SK-N-SH (cell line): ENCODE results near the gene PTPN4. TPM values are rescaled to one million over a fixed set of nuclear protein-coding genes. Genes with fewer than 3 reads are reported as not detected.

Experiments
- CTCF ChIA-PET: fragments of 300-600, 350-600 bp; formaldehyde crosslinking; extraction: SDS; loops from one replicate; lab custom pipeline; 2021; lab: Yijun Ruan, JAX
- POLR2A ChIA-PET: fragments of 350-600 bp; sonication (Branson Sonifier 250); formaldehyde crosslinking; extraction: SDS; loops from one replicate; lab custom pipeline; 2020; ENCODE audit warnings: antibody characterized with exemption, inconsistent platforms; lab: Yijun Ruan, JAX
- DNase-seq: peaks from one replicate; pipeline ENCODE4 v3.0.0; 2012
- H2AFZ ChIP-seq: fragments of 200-600 bp; sonication (generic); 2 replicates; pipeline ENCODE4 v1.8.1; 2016; ENCODE audit warnings: antibody characterized with exemption, mild to moderate bottlenecking, low read depth
- H3F3A ChIP-seq: fragments of 200-600 bp; sonication (generic); replicated peaks from 2 replicates; pipeline ENCODE3; 2016; ENCODE audit warnings: antibody characterized with exemption, mild to moderate bottlenecking; ENCODE audit not compliant: insufficient read depth
- H3K27ac ChIP-seq, 2 experiments: fragments of 200-500 bp in 1 of 2; fragments of 200-600 bp in 1 of 2; sonication (Bioruptor generic) in 1 of 2; sonication (generic), shearing (Covaris generic) in 1 of 2; 2 replicates each; pipeline versions ENCODE4 v1.5.1 to v1.6.1; 2014 to 2016; ENCODE audit warnings: low read depth in 2 of 2, inconsistent platforms in 1 of 2, low read length in 1 of 2, mild to moderate bottlenecking in 1 of 2, mixed read lengths in 1 of 2
- H3K27me3 ChIP-seq: fragments of 200-600 bp; sonication (generic), shearing (Covaris generic); 2 replicates; pipeline ENCODE4 v1.6.1; 2016; ENCODE audit warnings: mixed run types; ENCODE audit not compliant: insufficient read depth
- H3K36me3 ChIP-seq, 2 experiments: fragments of 200-500 bp in 1 of 2; fragments of 200-600 bp in 1 of 2; sonication (Bioruptor generic) in 1 of 2; sonication (generic) in 1 of 2; replicated peaks in 1 of 2; 2 replicates each; pipeline versions ENCODE3 to v1.5.1; 2014 to 2016; ENCODE audit warnings: low read length in 1 of 2, mild to moderate bottlenecking in 1 of 2; ENCODE audit not compliant: insufficient read depth in 2 of 2, control insufficient read depth in 1 of 2
- H3K4me1 ChIP-seq, 2 experiments: fragments of 200-500 bp in 1 of 2; fragments of 200-600 bp in 1 of 2; sonication (Bioruptor generic) in 1 of 2; sonication (generic), shearing (Covaris generic) in 1 of 2; 2 replicates each; pipeline versions ENCODE4 v1.5.1 to v1.6.1; 2014 to 2016; ENCODE audit warnings: low read depth in 1 of 2, low read length in 1 of 2, mixed run types in 1 of 2; ENCODE audit not compliant: insufficient read depth in 2 of 2, control insufficient read depth in 1 of 2
- H3K4me2 ChIP-seq: fragments of 200-600 bp; sonication (generic), shearing (Covaris generic); 2 replicates; pipeline ENCODE4 v1.6.1; 2017; ENCODE audit warnings: mixed run types
- H3K4me3 ChIP-seq, 2 experiments: fragments of 200-500 bp in 1 of 2; fragments of 200-600 bp in 1 of 2; sonication (Bioruptor generic) in 1 of 2; sonication (generic), shearing (Covaris generic) in 1 of 2; 2 replicates each; pipeline versions ENCODE4 v1.5.1 to v1.8.1; 2014 to 2016; ENCODE audit warnings: low read depth in 2 of 2, inconsistent platforms in 1 of 2, low read length in 1 of 2, mild to moderate bottlenecking in 1 of 2, mixed read lengths in 1 of 2, moderate library complexity in 1 of 2
- H3K79me2 ChIP-seq: fragments of 200-600 bp; sonication (generic); 2 replicates; pipeline ENCODE4 v1.8.1; 2017; ENCODE audit warnings: mild to moderate bottlenecking; ENCODE audit not compliant: insufficient read depth
- H3K9ac ChIP-seq: fragments of 200-600 bp; sonication (generic); 2 replicates; pipeline ENCODE4 v1.6.1; 2017; ENCODE audit warnings: mixed run types
- H3K9me2 ChIP-seq: fragments of 200-600 bp; sonication (generic); 2 replicates; pipeline ENCODE4 v1.6.1; 2017; ENCODE audit warnings: mixed run types
- H3K9me3 ChIP-seq: fragments of 200-600 bp; sonication (generic); 2 replicates; pipeline ENCODE4 v1.6.1; 2017; ENCODE audit warnings: mixed run types, mild to moderate bottlenecking, moderate library complexity
- H4K20me1 ChIP-seq: fragments of 200-600 bp; sonication (generic); 2 replicates; pipeline ENCODE4 v1.6.1; 2017; ENCODE audit warnings: mild to moderate bottlenecking, mixed run types; ENCODE audit not compliant: insufficient read depth
- FOXM1 ChIP-seq: IDR thresholded peaks from 2 replicates; pipeline ENCODE4 v1.4.0; 2012; ENCODE audit warnings: low read depth, mild to moderate bottlenecking
- GATA2 ChIP-seq: sonication (generic); formaldehyde crosslinking; IDR thresholded peaks from 2 replicates; pipeline ENCODE4 v1.5.0; 2020; ENCODE audit warnings: mild to moderate bottlenecking, missing genetic modification reagents
- JUND ChIP-seq: IDR thresholded peaks from 2 replicates; pipeline ENCODE4 v1.4.0; 2012
- NFIC ChIP-seq: IDR thresholded peaks from 2 replicates; pipeline ENCODE4 v1.4.0; 2012; ENCODE audit warnings: borderline replicate concordance
- RCOR1 ChIP-seq: fragments of 150-350 bp; IDR thresholded peaks from 2 replicates; pipeline ENCODE4 v1.6.1; 2017; ENCODE audit warnings: antibody characterized with exemption, low read length
- SIN3A ChIP-seq: IDR thresholded peaks from 2 replicates; pipeline ENCODE4 v1.6.1; 2012; ENCODE audit warnings: low read depth, mild to moderate bottlenecking, low read length, moderate library complexity, borderline replicate concordance
- TAF1 ChIP-seq: IDR thresholded peaks from 2 replicates; pipeline ENCODE4 v1.6.1; 2012; ENCODE audit warnings: low read depth, mild to moderate bottlenecking, low read length, moderate library complexity, borderline replicate concordance
- TEAD4 ChIP-seq: IDR thresholded peaks from 2 replicates; pipeline ENCODE4 v1.4.0; 2012; ENCODE audit warnings: mild to moderate bottlenecking, borderline replicate concordance; ENCODE audit not compliant: insufficient read depth
- WGBS: methylation state at CpG from one replicate; pipeline ENCODE4 v1.1.6; 2017; ENCODE audit warnings: low lambda C conversion rate; 5-methylcytosine and 5-hydroxymethylcytosine counted together
- polyA plus RNA-seq, 3 experiments: library from polyadenylated mRNA; depleted of rRNA; stranded (reverse); fragments of >200 nt; gene quantifications; 2 replicates each; pipeline ENCODE4 v1.2.3, GENCODE V29; 2012
- TF ChIP-seq, protein P1 (sequence below): IDR thresholded peaks from 2 replicates; pipeline ENCODE4; 2012
- TF ChIP-seq, protein P2 (sequence below): fragments of 150-350 bp; IDR thresholded peaks from 2 replicates; pipeline ENCODE4 v1.6.1; 2016; ENCODE audit warnings: mild to moderate bottlenecking, low read depth, low read length
- TF ChIP-seq, protein P3 (sequence below): fragments of 150-350 bp; IDR thresholded peaks from 2 replicates; pipeline ENCODE4 v1.6.1; 2017; ENCODE audit warnings: antibody characterized with exemption, low read length, low read depth, borderline replicate concordance
- TF ChIP-seq, protein P4 (sequence below): IDR thresholded peaks from 2 replicates; pipeline ENCODE4 v1.6.1; 2012; ENCODE audit warnings: mild to moderate bottlenecking, low read depth, low read length, moderate library complexity
- TF ChIP-seq, protein P5 (sequence below): IDR thresholded peaks from 2 replicates; pipeline ENCODE4 v1.4.0; 2012; ENCODE audit warnings: low read depth, borderline replicate concordance

PTPN4 gene
- polyA plus RNA-seq, 1 of the 3 experiments (the other 2 are of a cell fraction): 6.2 TPM

DNA sequence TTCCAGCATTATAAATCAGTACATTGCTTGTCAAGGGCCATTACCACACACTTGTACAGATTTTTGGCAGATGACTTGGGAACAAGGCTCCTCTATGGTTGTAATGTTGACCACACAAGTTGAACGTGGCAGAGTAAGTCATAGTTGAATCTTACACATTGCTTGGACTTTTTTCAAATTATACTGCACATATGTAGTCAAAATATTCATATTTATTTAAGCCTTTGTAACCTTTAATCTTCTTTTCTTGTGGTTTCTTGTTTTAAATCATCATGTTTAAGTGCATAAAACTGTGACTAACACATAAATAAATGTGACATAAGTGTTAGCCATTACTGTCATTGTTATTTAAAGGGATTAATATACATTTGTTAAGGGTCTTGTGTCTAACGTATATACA, 201.1 kb downstream of the PTPN4 start:
- Histone ChIP-seq H3K27me3 (no peaks in the 10 kb centered on the region), H4K20me1 (no peaks in the 10 kb centered on the region), H3F3A (peaks cover 8% of the 10 kb centered on the region), H3K9me3 (no peaks in the 10 kb centered on the region; the same call in 1 of the 2 replicates), H2AFZ (no peak overlapping the region), H3K9ac (no peak overlapping the region), H3K4me3 (no peak overlapping the region), H3K27ac (no peak overlapping the region), H3K4me1 (no peaks in the 10 kb centered on the region), H3K4me2 (no peak overlapping the region), H3K36me3 (peaks cover 40 to 68% of the 10 kb centered on the region in 2 experiments), H3K9me2 (no peaks in the 10 kb centered on the region), H3K79me2 (no peaks in the 10 kb centered on the region)
- ChIA-PET CTCF (no interaction called here), POLR2A (no interaction called here)
- DNase-seq: no peak
- TF ChIP-seq, protein P1, sequence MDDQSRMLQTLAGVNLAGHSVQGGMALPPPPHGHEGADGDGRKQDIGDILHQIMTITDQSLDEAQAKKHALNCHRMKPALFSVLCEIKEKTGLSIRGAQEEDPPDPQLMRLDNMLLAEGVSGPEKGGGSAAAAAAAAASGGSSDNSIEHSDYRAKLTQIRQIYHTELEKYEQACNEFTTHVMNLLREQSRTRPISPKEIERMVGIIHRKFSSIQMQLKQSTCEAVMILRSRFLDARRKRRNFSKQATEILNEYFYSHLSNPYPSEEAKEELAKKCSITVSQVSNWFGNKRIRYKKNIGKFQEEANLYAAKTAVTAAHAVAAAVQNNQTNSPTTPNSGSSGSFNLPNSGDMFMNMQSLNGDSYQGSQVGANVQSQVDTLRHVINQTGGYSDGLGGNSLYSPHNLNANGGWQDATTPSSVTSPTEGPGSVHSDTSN: no peak
- TF ChIP-seq FOXM1 (no peak), TEAD4 (no peak), RCOR1 (no peak), NFIC (no peak), JUND (no peak)
- TF ChIP-seq, protein P2, sequence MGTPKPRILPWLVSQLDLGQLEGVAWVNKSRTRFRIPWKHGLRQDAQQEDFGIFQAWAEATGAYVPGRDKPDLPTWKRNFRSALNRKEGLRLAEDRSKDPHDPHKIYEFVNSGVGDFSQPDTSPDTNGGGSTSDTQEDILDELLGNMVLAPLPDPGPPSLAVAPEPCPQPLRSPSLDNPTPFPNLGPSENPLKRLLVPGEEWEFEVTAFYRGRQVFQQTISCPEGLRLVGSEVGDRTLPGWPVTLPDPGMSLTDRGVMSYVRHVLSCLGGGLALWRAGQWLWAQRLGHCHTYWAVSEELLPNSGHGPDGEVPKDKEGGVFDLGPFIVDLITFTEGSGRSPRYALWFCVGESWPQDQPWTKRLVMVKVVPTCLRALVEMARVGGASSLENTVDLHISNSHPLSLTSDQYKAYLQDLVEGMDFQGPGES: no peak
- TF ChIP-seq, protein P3, sequence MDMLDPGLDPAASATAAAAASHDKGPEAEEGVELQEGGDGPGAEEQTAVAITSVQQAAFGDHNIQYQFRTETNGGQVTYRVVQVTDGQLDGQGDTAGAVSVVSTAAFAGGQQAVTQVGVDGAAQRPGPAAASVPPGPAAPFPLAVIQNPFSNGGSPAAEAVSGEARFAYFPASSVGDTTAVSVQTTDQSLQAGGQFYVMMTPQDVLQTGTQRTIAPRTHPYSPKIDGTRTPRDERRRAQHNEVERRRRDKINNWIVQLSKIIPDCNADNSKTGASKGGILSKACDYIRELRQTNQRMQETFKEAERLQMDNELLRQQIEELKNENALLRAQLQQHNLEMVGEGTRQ: no peak
- TF ChIP-seq, protein P4, sequence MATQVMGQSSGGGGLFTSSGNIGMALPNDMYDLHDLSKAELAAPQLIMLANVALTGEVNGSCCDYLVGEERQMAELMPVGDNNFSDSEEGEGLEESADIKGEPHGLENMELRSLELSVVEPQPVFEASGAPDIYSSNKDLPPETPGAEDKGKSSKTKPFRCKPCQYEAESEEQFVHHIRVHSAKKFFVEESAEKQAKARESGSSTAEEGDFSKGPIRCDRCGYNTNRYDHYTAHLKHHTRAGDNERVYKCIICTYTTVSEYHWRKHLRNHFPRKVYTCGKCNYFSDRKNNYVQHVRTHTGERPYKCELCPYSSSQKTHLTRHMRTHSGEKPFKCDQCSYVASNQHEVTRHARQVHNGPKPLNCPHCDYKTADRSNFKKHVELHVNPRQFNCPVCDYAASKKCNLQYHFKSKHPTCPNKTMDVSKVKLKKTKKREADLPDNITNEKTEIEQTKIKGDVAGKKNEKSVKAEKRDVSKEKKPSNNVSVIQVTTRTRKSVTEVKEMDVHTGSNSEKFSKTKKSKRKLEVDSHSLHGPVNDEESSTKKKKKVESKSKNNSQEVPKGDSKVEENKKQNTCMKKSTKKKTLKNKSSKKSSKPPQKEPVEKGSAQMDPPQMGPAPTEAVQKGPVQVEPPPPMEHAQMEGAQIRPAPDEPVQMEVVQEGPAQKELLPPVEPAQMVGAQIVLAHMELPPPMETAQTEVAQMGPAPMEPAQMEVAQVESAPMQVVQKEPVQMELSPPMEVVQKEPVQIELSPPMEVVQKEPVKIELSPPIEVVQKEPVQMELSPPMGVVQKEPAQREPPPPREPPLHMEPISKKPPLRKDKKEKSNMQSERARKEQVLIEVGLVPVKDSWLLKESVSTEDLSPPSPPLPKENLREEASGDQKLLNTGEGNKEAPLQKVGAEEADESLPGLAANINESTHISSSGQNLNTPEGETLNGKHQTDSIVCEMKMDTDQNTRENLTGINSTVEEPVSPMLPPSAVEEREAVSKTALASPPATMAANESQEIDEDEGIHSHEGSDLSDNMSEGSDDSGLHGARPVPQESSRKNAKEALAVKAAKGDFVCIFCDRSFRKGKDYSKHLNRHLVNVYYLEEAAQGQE: no peak
- 81% methylated on average over 2 of the region's 2 CpGs for whole genome bisulfite sequencing

DNA sequence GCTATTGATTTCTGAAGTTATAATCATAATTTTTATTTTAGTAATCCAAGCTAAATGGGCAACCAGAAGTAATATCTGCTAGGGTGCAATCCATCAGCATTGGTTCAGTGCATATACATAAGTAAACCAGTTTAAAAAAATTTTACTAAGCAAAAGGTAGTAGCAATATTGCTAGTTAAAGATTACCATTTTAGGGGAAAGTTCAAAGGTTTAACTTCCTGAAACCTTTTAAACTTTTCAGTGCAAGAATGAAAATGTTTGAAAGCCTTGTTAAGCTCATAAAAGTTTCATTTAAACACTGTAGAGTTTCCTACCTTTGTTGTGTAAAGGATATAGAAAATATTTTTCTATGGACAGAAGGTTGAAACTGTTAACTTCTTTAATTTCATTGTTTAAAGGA, 222.2 kb downstream of the PTPN4 start:
- peaks cover 4 to 13% of the 10 kb centered on the region in 2 experiments for H3K36me3 ChIP-seq
- no peaks in the 10 kb centered on the region for H3K9me2 ChIP-seq
- no peak overlapping the region for H2AFZ ChIP-seq
- TF ChIP-seq SIN3A (no peak), TAF1 (no peak), GATA2 (no peak)
- TF ChIP-seq, protein P5, sequence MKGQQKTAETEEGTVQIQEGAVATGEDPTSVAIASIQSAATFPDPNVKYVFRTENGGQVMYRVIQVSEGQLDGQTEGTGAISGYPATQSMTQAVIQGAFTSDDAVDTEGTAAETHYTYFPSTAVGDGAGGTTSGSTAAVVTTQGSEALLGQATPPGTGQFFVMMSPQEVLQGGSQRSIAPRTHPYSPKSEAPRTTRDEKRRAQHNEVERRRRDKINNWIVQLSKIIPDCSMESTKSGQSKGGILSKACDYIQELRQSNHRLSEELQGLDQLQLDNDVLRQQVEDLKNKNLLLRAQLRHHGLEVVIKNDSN: no peak
- no peaks in the 10 kb centered on the region for H3K79me2 ChIP-seq
- no peaks in the 10 kb centered on the region for H3K27me3 ChIP-seq
- H3K4me3 ChIP-seq: no peak overlapping the region
- no peaks in the 10 kb centered on the region for H3F3A ChIP-seq
- no peak overlapping the region for H3K9ac ChIP-seq
- no peak overlapping the region for H3K4me2 ChIP-seq
- no peak for DNase-seq
- no peaks in the 10 kb centered on the region for H4K20me1 ChIP-seq
- no peaks in the 10 kb centered on the region for H3K9me3 ChIP-seq
- ChIA-PET CTCF (no interaction called here), POLR2A (no interaction called here)
- H3K4me1 ChIP-seq: no peaks in the 10 kb centered on the region; a peak in 1 of 4 replicates
- H3K27ac ChIP-seq: no peak overlapping the region
